GM18907 (cell line): ENCODE data around the gene ATP5PO.

Experiments used
- ATAC-seq: cut with Tn5 transposase; IDR thresholded peaks from one replicate; pipeline ENCODE4 v1.9.1; 2021; ENCODE audit warnings: mild to moderate bottlenecking, moderate library complexity; ENCODE audit not compliant: unreplicated experiment

The ATP5PO gene

DNA sequence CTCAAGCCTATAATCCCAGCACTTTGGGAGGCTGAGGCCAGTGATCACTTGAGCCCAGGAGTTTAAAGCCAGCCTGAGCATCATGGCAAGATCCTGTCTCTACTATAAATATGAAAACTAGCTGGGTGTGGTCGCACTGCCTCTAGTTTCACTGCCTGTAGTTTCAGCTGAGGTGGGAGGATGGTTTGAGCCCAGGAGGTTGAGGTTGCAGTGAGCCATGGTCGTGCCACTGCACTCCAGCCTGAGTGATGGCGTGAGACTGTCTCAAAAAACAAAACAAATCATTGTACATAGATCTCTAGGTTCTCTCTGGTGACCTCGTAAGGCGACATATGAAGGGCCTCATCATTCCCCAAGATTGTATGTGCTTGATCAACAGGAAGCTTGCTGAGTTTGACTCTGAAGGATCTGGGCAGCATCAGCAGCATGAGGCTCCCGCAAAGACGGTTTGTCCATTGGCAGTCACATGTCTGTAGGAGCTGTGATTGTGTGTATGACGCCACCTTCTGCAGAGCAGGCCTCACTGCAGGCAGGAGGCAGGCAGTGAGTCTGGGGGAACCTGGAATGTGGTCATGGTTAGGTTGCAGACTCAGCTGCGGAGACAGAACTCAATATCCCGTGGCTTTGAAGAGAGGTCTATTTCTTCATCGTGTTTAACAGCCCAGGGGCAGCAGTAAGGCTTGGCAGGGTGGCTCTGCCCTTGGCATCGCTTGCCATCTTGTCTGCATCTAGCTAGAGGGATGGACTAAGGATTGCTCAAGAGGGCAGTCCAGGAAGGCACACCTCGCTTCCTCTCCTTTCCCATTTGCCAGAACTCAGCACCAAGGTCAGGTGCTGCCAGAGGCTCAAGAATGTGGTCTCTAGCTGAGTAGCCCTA is 14.0 kb downstream of the ATP5PO start:
- no peak for ATAC-seq

DNA sequence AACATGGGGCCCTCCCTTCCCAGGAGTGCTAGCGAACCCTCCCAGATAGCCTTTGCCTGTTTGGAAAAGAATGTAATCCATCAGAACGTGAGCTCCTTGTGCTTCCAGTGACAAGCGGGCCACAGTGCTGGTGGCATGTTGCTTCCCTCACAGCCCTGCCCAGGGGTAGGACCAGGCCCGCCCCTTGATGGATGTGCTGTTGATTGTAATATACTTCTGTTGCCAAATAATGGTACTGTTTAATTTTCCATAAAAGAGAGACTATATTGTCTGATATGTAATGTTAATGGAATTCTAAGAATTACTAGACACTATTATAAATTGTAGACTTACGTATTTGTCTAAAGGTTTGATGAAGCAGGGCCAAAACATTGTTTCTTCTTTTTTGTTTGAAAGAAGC is 16.4 kb downstream of the ATP5PO start:
- ATAC-seq: no peak

DNA sequence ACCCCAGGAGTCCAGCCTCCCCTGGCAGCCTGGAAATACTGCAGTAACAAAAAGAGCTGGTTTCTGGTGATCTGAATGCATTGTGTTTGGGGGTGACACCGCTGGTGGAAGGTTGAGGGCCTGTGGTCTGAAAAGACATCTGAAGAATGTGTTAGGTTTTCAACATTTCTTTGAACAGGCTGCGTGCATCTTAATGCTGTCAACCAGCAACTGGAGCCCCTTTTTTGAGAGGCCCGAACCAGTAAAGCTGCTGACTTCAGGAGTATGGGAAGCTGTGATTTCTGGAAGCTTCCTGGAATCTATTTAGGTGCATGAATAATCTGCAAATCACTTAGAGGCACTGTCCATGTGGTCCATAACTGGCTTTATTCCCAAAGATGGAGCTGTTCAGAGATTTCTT is 17.0 kb downstream of the ATP5PO start:
- ATAC-seq: no peak

DNA sequence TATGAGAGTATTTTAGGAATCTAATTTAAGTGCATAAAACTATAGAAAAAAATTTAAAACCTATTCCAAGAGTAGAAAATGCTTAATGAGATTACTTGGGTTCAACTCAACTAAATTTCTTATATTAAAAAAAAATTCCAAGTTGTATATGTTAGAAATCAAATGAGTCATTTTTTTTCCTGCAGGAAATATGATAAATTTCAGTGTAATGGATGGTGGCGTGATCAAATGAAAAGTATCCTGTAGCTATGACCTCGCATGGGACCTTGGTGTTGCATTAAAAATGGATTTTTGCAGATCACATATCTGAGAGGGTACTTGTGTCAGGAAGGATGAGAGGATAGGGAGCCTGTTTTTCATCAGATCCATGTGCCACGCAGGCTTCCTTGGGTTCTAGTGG is 17.9 kb downstream of the ATP5PO start:
- ATAC-seq: no peak

DNA sequence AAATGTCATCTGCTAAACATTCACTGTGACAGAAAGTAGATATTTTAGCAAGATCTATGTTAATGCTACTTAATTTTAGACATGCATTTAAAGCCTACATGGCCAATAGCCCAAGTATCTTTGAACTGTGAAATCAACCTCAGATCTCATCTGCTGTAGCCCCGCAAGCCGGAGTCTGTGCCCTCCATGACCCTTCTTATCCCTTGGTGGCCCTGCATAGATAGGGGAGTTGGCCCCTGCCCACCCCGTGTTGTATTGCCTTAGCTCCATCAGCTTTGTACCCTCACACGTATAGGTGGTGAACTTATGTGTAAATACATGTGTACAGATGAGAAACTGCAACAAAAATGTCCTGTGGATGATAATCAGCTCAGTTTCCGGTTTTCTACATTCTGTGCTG is 18.5 kb downstream of the ATP5PO start:
- no peak for ATAC-seq

DNA sequence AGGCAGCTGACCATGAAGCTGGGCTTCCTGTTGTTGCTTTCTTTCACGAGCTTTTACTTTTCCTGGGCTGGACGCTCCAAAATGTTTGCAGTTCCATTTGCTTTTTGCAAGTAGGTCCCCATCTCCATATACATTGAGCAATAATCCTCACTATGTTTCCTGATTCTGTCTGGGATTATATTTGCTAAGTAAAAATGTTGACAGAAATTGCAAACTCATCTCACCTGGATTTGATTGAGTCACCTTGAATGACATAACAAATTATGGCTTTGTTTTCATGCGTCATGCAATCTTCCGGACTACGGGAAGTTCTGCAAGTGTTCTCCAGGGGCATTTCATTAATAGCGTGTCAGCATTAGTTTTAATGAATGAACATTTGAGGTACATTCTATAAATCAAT is 18.9 kb downstream of the ATP5PO start:
- ATAC-seq: no peak

DNA sequence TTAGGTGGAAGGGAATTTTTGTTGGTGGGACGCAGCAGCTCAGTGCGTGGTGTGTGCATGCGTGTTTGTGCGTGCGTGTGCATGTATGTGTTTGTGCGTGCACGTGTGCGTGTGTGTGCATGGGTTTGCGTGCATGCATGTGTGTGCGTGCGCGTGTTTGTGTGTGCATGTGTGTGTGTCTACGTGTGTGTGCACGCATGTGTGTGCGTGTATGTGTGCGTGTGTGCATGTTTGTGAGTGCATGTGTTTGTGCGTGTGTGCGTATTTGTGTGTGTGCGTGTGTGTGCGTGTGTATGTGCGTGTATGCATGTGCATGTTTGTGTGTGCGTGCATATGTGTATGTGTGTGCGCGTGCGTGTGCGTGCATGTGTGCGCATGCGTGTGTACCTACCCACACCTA is 20.2 kb downstream of the ATP5PO start:
- no peak for ATAC-seq

DNA sequence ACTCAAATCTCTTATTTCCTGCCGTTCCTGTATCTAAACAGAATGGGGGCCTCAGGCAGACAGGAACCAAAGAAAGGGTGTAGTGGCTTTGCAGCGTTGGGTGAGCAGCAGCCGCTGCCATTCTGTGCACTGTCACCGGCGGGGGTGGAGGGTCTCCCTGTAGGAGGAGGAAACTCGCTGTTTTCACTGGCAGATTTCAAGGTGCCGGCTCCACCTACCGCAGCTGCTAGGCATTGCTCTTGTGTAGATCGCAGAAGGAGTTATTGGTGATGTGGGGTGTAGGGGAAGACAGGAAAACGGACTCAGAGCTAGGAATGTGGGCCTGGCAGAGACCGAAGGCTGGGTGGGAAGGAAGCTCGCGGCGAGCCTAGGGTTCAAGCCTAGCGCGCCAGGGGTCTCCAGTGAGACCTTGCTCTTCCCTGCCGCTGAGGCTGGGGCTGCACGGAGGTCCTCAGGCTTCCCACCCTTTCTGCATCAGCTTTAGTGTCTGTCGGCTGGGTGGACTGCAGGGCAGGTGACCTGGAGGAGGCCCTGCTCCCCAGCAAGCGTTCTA is 20.8 kb downstream of the ATP5PO start:
- no peak for ATAC-seq

DNA sequence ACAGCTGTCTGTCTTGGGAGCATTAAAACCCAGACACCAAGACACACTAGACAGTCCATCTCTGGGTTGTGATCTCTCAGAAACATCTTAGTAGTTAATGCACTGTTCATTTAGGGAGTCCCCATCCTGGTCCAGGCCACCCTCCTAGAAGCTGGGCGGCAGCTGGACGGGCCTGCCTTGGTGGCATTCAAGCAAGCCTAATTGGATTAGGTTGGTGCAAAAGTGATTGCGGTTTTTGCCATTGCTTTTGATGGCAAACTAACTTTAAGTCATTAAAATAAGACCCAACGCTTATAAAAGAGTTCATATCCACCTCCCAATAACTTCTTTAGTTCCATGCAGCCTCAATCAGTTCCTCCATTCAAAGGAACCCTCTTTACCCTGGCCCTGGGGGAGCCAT is 21.7 kb downstream of the ATP5PO start:
- no peak for ATAC-seq

DNA sequence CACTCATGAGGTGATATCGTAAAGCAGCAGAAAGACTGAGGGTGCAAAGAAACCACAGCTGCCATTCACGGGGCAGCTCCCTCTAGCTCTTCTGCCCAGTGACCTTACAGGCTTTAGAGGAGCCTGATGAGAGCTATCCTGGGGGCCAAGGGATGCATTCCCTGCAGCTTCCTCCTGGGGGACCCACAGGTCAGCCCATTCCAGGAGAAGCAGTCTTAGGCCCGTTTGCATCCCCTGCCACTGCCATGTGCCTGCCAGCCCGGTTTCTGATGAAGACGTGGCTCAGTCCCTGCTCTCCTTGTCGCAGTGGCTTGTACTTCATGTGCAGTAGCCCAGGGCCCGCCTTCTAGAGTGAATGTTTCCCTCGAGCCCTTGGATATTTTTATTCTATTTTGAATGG is 22.8 kb downstream of the ATP5PO start:
- no peak for ATAC-seq

DNA sequence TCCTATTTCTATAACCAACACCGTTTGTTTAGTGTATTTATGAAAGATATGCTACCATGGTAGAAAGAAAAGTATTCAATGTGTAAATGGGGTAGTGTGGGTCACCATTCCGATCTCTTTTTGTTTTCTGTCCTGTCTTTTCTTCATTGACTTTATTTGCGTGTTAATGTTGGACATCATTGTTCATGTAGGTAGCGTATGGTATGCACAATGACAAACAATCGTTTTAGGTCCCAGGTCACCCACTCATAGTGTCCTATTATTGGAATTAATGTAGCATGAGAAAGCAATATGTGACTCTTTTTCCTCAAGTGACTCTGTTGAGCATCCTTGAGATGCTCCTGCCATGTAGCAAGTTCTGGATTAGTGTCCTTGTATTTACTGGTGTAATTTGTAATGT is 25.4 kb downstream of the ATP5PO start:
- no peak for ATAC-seq

DNA sequence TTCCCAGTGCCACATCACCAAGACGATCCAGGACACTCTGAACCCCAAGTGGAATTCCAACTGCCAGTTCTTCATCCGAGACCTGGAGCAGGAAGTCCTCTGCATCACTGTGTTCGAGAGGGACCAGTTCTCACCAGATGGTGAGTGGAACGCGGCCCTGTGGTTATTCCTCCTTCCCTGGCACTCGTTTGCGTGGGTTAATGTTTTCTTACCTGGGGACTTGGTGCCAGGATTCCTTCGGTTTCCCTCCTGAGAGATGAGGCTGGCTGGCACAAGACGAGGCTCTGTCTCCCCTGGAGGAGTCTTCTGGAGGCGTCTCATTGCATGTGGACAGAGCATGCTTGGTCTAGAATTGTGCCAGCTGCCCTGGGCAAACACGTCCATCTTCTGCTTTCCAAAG is 29.3 kb downstream of the ATP5PO start:
- no peak for ATAC-seq

DNA sequence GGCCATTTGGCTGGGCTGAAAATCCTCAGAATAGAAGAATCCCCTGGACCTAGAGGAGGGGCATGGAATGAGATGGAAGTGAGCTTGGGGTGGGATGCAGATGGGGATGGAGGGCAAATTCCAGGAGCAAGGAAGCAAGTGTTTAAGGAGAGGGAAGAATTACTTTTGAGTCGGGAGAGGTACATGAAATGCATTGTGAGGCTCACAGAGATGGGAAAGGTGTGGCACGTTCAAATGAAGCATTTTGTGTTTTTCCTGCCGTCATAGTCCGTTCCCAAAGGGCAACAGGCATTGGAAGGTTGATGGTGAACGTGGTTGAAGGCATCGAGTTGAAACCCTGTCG is 30.5 kb downstream of the ATP5PO start:
- ATAC-seq: no peak

DNA sequence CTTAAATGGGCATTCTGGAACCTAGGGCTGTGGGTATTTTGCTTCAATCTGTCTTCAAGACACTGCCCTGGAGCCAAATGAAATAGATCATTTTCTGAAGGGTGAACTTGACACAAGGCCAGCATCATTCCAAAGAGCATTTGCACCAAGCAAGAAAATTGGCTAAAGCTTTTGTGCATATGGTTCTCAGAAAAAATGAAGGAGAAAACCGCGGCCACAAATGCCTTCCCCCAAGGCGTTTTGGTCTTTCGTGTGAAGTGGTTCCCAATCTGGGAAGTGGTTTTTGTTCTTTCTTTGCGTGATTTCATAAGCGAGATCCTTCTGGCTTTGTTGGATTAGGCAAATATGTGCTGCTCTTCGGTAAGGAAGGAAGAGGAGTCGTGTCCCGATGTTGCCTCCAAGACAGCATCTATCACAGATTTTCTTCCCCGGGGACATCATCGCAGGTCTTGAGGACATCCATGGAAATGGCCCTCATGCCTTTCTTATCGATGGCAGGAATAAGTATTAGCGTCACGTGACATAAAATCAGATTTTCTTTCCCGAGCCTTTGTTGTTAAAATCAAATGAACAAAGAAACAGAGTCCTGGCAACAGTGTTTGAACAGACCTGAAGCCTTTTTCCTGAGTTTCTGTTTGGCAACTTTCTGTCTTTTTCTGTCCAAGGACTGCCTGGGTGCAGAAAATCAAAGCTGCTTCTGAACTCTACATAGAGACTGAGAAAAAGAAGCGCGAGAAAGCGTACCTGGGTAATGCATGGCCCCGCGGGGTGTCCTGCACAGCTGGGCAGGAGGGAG is 31.0 kb downstream of the ATP5PO start:
- ATAC-seq: no peak

DNA sequence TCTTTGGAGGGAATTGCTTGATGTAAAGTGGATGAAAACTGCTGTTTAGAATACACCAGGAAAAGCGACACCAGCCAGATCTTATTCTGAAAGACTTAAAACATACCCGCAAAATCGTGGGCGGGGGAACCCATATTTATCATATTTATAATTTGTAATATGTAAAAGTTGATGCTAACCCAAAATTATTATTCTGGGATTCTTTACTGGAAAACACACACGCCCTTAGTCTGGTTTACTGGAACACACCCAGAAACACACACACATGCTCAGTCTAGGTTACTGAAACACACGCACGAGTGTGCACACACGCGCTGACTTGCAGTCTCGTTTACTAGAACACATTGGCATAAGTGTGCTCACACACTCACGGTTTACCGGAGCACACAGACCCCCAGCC is 32.5 kb downstream of the ATP5PO start:
- no peak for ATAC-seq

DNA sequence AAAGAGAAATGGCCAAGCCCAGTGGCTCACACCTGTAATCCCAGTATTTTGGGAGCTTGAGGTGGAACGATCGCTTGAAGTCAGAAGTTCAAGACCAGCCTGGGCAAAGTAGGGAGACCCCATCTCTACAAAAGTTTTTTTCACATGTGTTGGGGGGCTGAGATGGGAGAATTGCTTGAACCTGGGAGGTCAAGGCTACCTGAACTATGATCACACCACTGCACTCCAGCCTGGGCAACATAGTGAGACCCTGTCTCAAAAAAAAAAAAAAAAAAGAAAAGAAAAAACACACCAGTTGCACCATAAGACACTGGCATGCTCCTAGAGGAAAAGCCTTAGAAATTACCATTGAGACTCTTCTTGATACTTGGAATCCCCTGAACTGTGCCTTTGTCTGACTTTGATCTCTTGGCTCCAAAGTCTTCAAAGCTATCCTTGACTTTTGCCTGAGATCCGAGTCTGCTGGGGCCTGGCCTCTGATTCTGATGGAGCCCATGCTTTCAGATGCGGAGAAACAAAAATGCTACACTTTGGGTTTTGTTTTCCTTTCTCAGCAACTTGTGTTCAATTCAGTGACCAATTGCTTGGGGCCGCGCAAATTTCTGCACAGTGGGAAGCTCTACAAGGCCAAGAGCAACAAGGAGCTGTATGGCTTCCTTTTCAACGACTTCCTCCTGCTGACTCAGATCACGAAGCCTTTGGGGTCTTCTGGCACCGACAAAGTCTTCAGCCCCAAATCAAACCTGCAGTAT is 33.7 kb downstream of the ATP5PO start:
- ATAC-seq: no peak

DNA sequence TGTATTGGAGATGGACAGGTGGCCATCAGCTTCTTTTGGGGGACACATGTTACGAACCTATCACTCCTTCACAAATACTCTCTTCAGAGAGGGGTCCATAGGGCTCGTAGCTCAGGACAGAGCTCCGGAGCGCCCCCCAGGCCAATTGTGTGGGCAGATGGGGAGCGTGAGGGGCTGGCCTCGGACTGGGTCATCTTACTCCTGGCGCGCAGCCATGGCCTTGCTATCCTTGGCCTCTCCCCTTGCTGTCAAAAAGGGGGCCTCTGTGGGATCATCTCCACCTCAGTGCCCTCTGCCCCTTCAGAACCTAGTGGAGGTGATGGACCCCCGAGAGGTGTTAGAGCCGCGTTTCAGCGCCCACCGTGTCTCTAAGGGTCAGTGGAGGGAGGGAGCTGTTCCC is 35.0 kb downstream of the ATP5PO start:
- no peak for ATAC-seq

DNA sequence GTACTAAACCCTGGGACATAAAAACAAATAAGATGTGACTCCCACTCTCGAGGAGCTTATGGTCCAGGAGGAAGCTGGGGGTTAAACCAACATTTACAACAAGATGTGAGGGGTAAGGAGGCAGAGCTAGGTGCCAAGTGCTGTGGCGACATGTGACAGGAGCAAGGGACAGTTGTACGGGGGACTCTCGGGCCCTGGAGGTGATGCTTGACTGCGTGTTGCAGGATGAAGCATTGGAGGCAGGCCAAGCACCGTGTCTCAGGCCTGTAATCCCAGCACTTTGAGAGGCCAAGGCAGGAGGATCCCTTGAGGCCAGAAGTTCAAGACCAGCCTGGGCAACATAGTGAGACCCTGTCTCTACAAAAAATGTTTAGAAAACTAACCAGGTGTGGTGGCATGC is 36.8 kb downstream of the ATP5PO start:
- ATAC-seq: no peak

DNA sequence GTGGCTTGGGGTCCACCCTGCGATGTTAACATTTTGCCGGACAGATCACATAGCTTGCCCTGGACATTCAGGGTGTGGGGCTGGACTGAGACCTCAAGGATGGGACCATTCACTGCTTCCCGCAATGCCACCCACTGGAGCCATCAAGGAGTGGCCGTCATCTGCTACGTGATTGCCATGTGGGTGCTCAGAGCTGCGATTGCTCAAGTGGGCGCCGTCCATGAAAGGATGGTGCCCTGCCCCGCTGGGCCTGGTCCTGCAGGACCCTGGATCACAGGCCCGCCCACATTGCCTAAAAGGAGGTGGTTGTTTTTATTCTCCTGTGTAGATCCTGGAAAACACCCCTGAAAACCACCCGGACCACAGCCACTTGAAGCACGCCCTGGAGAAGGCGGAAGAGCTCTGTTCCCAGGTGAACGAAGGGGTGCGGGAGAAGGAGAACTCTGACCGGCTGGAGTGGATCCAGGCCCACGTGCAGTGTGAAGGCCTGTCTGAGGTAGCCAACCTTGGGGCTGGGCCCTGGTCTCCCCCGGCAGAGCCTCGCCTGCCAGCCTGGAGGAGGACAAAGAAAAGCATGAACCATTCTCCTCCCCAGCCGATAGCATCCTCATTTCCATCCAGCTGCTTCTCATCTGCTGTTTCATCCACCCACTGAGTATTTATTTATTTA is 40.4 kb downstream of the ATP5PO start:
- ATAC-seq: no peak

DNA sequence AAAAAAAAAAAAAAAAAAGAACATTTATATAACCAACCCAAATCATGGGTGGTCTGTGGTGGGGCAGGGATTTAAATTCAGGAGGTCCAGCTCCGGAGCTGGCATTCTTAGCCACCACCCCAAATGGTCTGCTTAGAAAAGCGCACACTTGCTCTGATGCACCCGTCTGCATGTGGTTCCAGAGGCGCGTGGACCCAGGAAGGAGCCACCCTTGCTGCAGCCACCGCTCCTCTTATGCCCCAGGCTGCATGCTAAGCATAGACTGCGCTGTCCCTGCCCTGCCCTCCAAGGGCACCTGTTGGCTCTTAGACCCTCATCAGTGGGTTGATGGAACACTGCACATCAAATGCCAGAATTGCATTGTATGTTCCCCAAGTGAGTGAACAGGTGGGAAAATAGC is 41.4 kb downstream of the ATP5PO start:
- no peak for ATAC-seq
